ENCODE data around the gene C2CD2L.

- TF ChIP-seq CTCF (conservative IDR thresholded peaks at IDR 0.05) = no peak
- no peak for TF ChIP-seq EZH2 (IDR thresholded peaks at IDR 0.05; ENCODE audit: low read depth)
Measured at GRCh38 chr11:119111361-119111925, 4.3 kb downstream of the C2CD2L start.

All from PC-9 (cell line).